ENCODE measurements around the gene WDFY1. TPM values are rescaled to one million over a fixed set of nuclear protein-coding genes. Genes with fewer than 3 reads are reported as not detected.

The WDFY1 gene
- total RNA-seq, 4 donors from 2014 or later: 33.1 to 61.8 (median 50.4) TPM

DNA sequence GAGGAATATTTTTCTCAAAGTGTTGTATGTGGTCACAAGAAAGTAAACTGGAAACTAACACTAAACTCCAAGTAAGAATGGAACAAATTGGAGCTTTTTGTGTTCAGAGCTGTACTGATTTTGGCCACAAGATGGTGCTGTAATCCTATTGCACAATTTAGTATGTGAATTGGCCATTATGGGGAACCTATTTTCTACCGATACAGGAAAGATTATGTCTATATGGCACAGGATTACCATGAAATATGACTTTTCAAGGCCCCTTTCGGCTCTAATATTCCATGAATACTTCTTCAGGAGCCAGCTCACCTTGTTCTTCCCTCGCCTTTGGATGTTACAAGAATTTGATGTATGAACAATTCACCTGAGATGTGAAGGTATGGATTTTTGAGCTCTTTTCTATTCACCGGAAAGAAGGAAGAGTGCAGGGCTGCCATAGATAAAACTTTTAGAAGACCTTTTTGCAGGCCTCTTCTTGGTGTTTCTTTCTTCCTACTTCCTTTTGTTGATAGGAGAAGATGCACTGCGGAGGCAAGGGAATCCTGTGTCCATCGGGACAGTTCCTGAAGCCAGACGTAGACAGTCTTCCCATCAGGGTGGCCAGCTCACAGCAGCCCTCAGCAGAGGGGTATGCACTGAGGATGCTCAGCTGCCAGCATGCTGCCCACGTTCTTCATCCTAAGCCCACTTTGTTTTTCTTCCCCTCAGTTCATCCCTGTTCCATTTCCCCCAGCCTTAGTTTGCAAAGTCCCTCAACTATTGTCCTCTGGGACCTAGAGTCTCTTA lies 25.4 kb upstream of the WDFY1 start:
- H3K4me1 ChIP-seq: peaks cover 0 to 12% (median 0%) of the 10 kb centered on the region in 4 donors
- no peak for TF ChIP-seq EP300 (IDR thresholded peaks at IDR 0.05)
- TF ChIP-seq, protein P1, sequence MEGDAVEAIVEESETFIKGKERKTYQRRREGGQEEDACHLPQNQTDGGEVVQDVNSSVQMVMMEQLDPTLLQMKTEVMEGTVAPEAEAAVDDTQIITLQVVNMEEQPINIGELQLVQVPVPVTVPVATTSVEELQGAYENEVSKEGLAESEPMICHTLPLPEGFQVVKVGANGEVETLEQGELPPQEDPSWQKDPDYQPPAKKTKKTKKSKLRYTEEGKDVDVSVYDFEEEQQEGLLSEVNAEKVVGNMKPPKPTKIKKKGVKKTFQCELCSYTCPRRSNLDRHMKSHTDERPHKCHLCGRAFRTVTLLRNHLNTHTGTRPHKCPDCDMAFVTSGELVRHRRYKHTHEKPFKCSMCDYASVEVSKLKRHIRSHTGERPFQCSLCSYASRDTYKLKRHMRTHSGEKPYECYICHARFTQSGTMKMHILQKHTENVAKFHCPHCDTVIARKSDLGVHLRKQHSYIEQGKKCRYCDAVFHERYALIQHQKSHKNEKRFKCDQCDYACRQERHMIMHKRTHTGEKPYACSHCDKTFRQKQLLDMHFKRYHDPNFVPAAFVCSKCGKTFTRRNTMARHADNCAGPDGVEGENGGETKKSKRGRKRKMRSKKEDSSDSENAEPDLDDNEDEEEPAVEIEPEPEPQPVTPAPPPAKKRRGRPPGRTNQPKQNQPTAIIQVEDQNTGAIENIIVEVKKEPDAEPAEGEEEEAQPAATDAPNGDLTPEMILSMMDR (IDR thresholded peaks at IDR 0.05): peak; percentile 87 to 93 (median 89)
- peak overlapping the region in 1 of 4 donors; percentile 32 for H3K27ac ChIP-seq
- no peaks in the 10 kb centered on the region for H3K27me3 ChIP-seq
- H3K9me3 ChIP-seq: no peaks in the 10 kb centered on the region
- peak in 1 of 2 donors; percentile 89 for DNase-seq (ENCODE audit: low spot score in 2 of 2)
- no peak overlapping the region for H3K4me3 ChIP-seq
- H3K36me3 ChIP-seq: peaks cover 0 to 31% (median 4%) of the 10 kb centered on the region in 3 donors
- 64 to 65% methylated on average over 8 of the region's 8 CpGs for WGBS, 2 donors

DNA sequence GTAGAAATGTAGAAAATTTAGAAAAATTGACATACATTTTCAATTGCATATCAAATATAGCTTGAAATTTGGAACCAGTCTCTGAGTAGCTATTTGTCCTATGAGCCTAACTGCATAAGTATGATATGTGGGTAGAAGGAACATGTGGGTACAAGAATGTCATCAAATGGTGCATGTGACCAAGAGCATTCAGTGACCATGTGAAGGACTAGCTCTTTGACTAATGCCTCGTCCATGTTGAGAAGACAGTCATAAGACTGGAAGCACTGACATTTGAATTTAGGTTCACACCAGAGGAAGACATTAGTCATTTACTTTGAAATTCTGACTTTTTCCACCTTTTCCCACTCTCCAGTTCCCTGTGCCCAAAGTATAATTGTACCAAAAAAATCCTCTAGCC lies 24.7 kb upstream of the WDFY1 start:
- Histone ChIP-seq H3K27me3 (no peaks in the 10 kb centered on the region), H3K9me3 (no peaks in the 10 kb centered on the region), H3K27ac (peak overlapping the region in 1 of 4 donors; percentile 32), H3K4me3 (no peak overlapping the region), H3K4me1 (peaks cover 0 to 12% (median 0%) of the 10 kb centered on the region in 4 donors), H3K36me3 (peaks cover 0 to 35% (median 4%) of the 10 kb centered on the region in 3 donors)
- no peak for TF ChIP-seq POLR2A (IDR thresholded peaks at IDR 0.05)
- no peak for TF ChIP-seq EP300 (IDR thresholded peaks at IDR 0.05)
- TF ChIP-seq, protein P1 (IDR thresholded peaks at IDR 0.05): no peak
- DNase-seq (ENCODE audit: low spot score in 2 of 2): no peak
- WGBS, 2 donors: 44 to 48% methylated on average over 1 of the region's 1 CpG

DNA sequence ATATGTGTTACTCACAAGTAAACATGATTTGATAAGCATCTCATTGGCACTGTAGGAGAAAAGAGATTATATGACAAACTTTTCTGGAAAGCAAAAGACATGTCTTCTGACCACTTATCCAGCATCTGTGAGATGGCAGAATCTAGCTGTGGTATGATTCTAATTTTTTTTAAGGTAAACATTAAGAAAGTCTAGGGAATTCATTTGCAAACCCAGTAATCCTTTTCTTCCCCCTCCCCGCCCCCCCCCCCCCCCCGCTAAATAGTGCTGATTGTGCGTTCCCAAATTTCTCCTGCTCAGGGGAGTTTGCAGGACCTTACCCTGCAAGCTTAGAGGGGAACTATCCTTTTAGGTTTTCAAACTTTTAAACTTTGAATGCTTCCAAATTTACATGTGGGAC lies 24.2 kb upstream of the WDFY1 start:
- peaks cover 0 to 40% (median 4%) of the 10 kb centered on the region in 3 donors for H3K36me3 ChIP-seq
- TF ChIP-seq POLR2A (IDR thresholded peaks at IDR 0.05): no peak
- TF ChIP-seq, protein P1 (IDR thresholded peaks at IDR 0.05): no peak
- no peak for TF ChIP-seq EP300 (IDR thresholded peaks at IDR 0.05)
- no peaks in the 10 kb centered on the region for H3K9me3 ChIP-seq
- DNase-seq (ENCODE audit: low spot score in 2 of 2): no peak
- no peak overlapping the region for H3K4me3 ChIP-seq
- peaks cover 0 to 15% (median 0%) of the 10 kb centered on the region in 4 donors for H3K4me1 ChIP-seq
- no peaks in the 10 kb centered on the region for H3K27me3 ChIP-seq
- 36 to 55% methylated on average over 3 of the region's 3 CpGs for whole genome bisulfite sequencing, 2 donors
- H3K27ac ChIP-seq: no peak overlapping the region

DNA sequence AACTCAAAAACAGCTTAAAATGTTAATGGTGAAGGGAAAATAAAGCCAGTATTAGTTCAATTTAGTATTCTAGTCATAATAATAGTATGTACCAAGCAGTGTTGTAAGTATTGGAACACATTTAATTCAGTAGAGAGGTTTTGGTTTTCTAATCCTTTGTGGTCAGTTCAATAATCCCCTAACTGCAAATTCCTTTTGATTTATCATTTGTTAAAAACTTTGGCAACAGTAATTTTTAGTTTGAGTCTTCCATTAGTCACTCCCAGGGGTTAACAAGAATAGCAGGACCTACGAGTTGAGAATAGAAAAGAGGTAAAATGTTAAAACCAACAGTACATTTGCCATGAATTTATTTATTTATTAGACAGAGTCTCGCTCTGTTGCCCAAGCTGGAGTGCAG lies 22.8 kb upstream of the WDFY1 start:
- Histone ChIP-seq H3K36me3 (peaks cover 0 to 44% (median 4%) of the 10 kb centered on the region in 3 donors), H3K9me3 (no peaks in the 10 kb centered on the region), H3K4me1 (peaks cover 0 to 28% (median 2%) of the 10 kb centered on the region in 4 donors), H3K27ac (no peak overlapping the region), H3K27me3 (no peaks in the 10 kb centered on the region), H3K4me3 (no peak overlapping the region)
- WGBS, 2 donors: 72 to 76% methylated on average over 2 of the region's 2 CpGs
- DNase-seq (ENCODE audit: low spot score in 2 of 2): no peak
- TF ChIP-seq, protein P1 (IDR thresholded peaks at IDR 0.05): no peak
- TF ChIP-seq POLR2A (IDR thresholded peaks at IDR 0.05): no peak
- TF ChIP-seq EP300 (IDR thresholded peaks at IDR 0.05): no peak

DNA sequence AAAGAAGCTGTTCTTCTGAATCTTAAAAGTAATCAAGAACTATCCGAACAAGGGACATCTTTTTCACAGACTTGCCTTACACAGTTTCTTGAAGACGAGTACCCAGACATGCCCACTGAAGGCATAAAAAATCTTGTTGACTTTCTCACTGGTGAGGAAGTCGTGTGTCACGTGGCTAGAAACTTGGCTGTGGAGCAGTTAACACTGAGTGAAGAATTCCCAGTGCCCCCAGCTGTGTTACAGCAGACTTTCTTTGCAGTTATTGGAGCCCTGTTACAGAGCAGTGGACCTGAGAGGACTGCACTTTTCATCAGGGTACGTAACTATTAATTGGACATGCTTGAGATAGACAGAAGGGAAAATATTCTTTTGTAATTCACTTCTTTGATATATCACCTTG lies 14.6 kb upstream of the WDFY1 start:
- 24 to 31% methylated on average over 5 of the region's 5 CpGs for WGBS, 2 donors
- Histone ChIP-seq H3K27ac (peak overlapping the region in 2 of 4 donors; percentile 3 to 31), H3K4me1 (peaks cover 8 to 73% (median 49%) of the 10 kb centered on the region in 4 donors), H3K9me3 (no peaks in the 10 kb centered on the region), H3K27me3 (no peaks in the 10 kb centered on the region), H3K4me3 (peak overlapping the region in 1 of 4 donors; percentile 0), H3K36me3 (peaks cover 0 to 18% (median 0%) of the 10 kb centered on the region in 3 donors)
- TF ChIP-seq EP300 (IDR thresholded peaks at IDR 0.05): no peak
- TF ChIP-seq POLR2A (IDR thresholded peaks at IDR 0.05): no peak
- DNase-seq (ENCODE audit: low spot score in 2 of 2): peak in 1 of 2 donors; percentile 53
